ENCODE results near the gene C1QTNF6. TPM values are rescaled to one million over a fixed set of nuclear protein-coding genes. Genes with fewer than 3 reads are reported as not detected.
A peak's percentile ranks its signal among the peaks of the same experiment; 100 is the strongest.

C1QTNF6 gene
- polyA plus RNA-seq, 1 donor (not counting 4 experiments of a cell fraction or from before 2014, with no cell fraction given) = 17.1 TPM

- H3K79me2 ChIP-seq (ENCODE audit: control insufficient read depth, insufficient read depth, low read length) = no peaks in the 10 kb centered on the region
- H3K4me1 ChIP-seq (ENCODE audit: control insufficient read depth, extremely low read depth, insufficient read depth, low read length) = no peaks in the 10 kb centered on the region
- FAIRE-seq (no peak), DNase-seq (ENCODE audit: low read depth, low spot score) (no peak)
- H3K9me3 ChIP-seq (ENCODE audit: control insufficient read depth, low read depth, low read length) = peaks cover 3% of the 10 kb centered on the region
- no peaks in the 10 kb centered on the region for H4K20me1 ChIP-seq (ENCODE audit: control insufficient read depth, extremely low read depth, insufficient read depth, low read length)
- dilution Hi-C loops (cut with MboI; ENCODE audit: extremely low pct_ligation_motif_present, low sequenced_read_pairs) = no loop called here
- no peak overlapping the region for H3K27ac ChIP-seq (ENCODE audit: control insufficient read depth, insufficient read depth, low read length)
- no peaks in the 10 kb centered on the region for H3K9me1 ChIP-seq (ENCODE audit: control insufficient read depth, extremely low read depth, insufficient read depth, low read length)
- H2AFZ ChIP-seq (ENCODE audit: control insufficient read depth, low read length) = no peak overlapping the region
- no peak overlapping the region for H3K4me3 ChIP-seq (ENCODE audit: control insufficient read depth in 2 of 3, extremely low read depth in 1 of 3, insufficient read depth in 2 of 3, low read depth in 1 of 3, low read length in 3 of 3)
- no peak overlapping the region for H3K9ac ChIP-seq (ENCODE audit: control insufficient read depth, extremely low read depth, insufficient read depth, low read length)
- H3K36me3 ChIP-seq (ENCODE audit: control insufficient read depth in 2 of 2, extremely low read depth in 1 of 2, insufficient read depth in 2 of 2, low read length in 2 of 2) = no peaks in the 10 kb centered on the region
- H3K27me3 ChIP-seq (ENCODE audit: control insufficient read depth, extremely low read depth, insufficient read depth, low read length) = peaks cover 8% of the 10 kb centered on the region
- TF ChIP-seq, protein P1, sequence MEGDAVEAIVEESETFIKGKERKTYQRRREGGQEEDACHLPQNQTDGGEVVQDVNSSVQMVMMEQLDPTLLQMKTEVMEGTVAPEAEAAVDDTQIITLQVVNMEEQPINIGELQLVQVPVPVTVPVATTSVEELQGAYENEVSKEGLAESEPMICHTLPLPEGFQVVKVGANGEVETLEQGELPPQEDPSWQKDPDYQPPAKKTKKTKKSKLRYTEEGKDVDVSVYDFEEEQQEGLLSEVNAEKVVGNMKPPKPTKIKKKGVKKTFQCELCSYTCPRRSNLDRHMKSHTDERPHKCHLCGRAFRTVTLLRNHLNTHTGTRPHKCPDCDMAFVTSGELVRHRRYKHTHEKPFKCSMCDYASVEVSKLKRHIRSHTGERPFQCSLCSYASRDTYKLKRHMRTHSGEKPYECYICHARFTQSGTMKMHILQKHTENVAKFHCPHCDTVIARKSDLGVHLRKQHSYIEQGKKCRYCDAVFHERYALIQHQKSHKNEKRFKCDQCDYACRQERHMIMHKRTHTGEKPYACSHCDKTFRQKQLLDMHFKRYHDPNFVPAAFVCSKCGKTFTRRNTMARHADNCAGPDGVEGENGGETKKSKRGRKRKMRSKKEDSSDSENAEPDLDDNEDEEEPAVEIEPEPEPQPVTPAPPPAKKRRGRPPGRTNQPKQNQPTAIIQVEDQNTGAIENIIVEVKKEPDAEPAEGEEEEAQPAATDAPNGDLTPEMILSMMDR (optimal IDR thresholded peaks at IDR 0.05 in 1 of 3, IDR thresholded peaks at IDR 0.05 in 1 of 3, conservative IDR thresholded peaks at IDR 0.05 in 1 of 3; ENCODE audit: extremely low read depth in 1 of 3, insufficient read depth in 2 of 3, low read length in 3 of 3) = peak in 1 of 3 experiments; percentile 19
- TF ChIP-seq EZH2 (IDR thresholded peaks at IDR 0.05; ENCODE audit: low read length) = no peak
- H3K4me2 ChIP-seq (ENCODE audit: control insufficient read depth, extremely low read depth, insufficient read depth, low read depth, low read length) = no peak overlapping the region
These were observed 28.0 kb downstream of the C1QTNF6 start for GRCh38 chr22:37160027-37160426.

GRCh38 chr22:37158963-37159290, 29.1 kb downstream of the C1QTNF6 start:
- Histone ChIP-seq H3K27ac (ENCODE audit: control insufficient read depth, insufficient read depth, low read length) (no peak overlapping the region), H3K9me1 (ENCODE audit: control insufficient read depth, extremely low read depth, insufficient read depth, low read length) (no peaks in the 10 kb centered on the region), H3K9ac (ENCODE audit: control insufficient read depth, extremely low read depth, insufficient read depth, low read length) (no peak overlapping the region), H2AFZ (ENCODE audit: control insufficient read depth, low read length) (no peak overlapping the region), H3K9me3 (ENCODE audit: control insufficient read depth, low read depth, low read length) (peaks cover 4% of the 10 kb centered on the region), H3K27me3 (ENCODE audit: control insufficient read depth, extremely low read depth, insufficient read depth, low read length) (peaks cover 8% of the 10 kb centered on the region), H3K4me2 (ENCODE audit: control insufficient read depth, extremely low read depth, insufficient read depth, low read depth, low read length) (no peak overlapping the region), H3K4me3 (ENCODE audit: control insufficient read depth in 2 of 3, extremely low read depth in 1 of 3, insufficient read depth in 2 of 3, low read depth in 1 of 3, low read length in 3 of 3) (no peak overlapping the region), H3K4me1 (ENCODE audit: control insufficient read depth, extremely low read depth, insufficient read depth, low read length) (no peaks in the 10 kb centered on the region), H4K20me1 (ENCODE audit: control insufficient read depth, extremely low read depth, insufficient read depth, low read length) (no peaks in the 10 kb centered on the region), H3K79me2 (ENCODE audit: control insufficient read depth, insufficient read depth, low read length) (no peaks in the 10 kb centered on the region), H3K36me3 (ENCODE audit: control insufficient read depth in 2 of 2, extremely low read depth in 1 of 2, insufficient read depth in 2 of 2, low read length in 2 of 2) (no peaks in the 10 kb centered on the region)
- dilution Hi-C loops (cut with MboI; ENCODE audit: extremely low pct_ligation_motif_present, low sequenced_read_pairs) = no loop called here
- DNase-seq (ENCODE audit: low read depth, low spot score) (no peak), FAIRE-seq (no peak)
- TF ChIP-seq EZH2 (IDR thresholded peaks at IDR 0.05; ENCODE audit: low read length) = no peak
- TF ChIP-seq, protein P1 (optimal IDR thresholded peaks at IDR 0.05 in 1 of 3, IDR thresholded peaks at IDR 0.05 in 1 of 3, conservative IDR thresholded peaks at IDR 0.05 in 1 of 3; ENCODE audit: extremely low read depth in 1 of 3, insufficient read depth in 2 of 3, low read length in 3 of 3) = no peak

Data from keratinocyte (primary cell).